ENCODE results near the gene ISM1.

The ISM1 gene

DNA sequence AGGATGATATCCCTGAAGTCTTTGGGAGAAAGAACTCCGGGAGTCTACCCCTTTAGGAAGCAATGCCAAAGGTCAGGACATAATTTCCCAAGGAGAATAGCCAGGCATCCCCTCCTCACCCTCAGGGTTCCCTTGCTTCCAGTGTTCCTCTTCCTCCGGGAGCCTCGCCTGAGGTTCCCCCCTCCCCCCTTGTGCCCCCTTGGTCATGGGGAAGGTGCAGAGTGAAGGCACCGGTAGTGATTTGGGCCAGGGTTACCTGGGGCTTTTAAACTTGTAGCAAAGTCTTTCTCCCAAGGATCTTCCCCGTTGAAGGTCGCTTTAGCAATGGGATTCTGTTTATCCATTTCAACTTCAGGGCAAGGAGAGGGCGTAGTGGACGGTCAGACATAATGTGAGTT is 1.2 kb downstream of the ISM1 start:
- TF ChIP-seq, protein P1, sequence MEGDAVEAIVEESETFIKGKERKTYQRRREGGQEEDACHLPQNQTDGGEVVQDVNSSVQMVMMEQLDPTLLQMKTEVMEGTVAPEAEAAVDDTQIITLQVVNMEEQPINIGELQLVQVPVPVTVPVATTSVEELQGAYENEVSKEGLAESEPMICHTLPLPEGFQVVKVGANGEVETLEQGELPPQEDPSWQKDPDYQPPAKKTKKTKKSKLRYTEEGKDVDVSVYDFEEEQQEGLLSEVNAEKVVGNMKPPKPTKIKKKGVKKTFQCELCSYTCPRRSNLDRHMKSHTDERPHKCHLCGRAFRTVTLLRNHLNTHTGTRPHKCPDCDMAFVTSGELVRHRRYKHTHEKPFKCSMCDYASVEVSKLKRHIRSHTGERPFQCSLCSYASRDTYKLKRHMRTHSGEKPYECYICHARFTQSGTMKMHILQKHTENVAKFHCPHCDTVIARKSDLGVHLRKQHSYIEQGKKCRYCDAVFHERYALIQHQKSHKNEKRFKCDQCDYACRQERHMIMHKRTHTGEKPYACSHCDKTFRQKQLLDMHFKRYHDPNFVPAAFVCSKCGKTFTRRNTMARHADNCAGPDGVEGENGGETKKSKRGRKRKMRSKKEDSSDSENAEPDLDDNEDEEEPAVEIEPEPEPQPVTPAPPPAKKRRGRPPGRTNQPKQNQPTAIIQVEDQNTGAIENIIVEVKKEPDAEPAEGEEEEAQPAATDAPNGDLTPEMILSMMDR (IDR thresholded peaks at IDR 0.05), result no peak

DNA sequence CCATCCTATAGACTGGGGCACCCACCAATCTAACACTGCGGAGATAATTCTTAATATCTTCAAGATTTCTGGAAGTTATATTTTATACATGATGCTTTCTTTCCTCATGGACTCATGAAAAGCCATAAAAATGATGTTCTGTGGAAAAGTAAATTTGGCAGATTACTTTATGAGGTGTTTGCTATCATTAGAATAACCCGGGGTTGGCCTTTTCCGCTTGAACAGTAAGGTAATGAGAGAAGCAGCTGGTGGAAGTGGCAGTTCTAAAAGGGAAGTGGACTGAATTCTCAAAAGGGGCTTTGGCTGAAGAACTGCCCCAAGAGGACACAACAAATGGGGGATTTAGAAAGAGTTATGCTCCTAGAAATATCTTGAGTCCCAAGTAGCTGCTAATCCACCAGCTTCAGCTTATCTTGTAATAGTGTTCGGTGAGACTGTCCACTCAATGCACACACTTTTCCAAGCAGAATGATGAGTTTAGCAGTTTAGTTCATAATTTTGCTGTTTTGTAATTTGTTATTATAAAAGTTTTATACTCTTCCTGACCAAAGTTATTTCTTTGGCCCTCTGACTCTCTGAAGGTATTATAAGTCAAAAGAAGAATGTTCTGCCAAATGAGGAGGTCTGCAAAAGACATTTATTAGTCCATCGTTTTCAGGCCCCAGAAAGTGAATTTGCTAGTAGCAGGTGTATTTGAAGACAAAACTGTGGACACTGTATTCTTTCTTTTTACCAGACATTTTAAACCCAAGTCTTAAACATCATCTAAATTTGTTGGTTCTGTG is 2.9 kb downstream of the ISM1 start:
- TF ChIP-seq, protein P1 (IDR thresholded peaks at IDR 0.05), result no peak

DNA sequence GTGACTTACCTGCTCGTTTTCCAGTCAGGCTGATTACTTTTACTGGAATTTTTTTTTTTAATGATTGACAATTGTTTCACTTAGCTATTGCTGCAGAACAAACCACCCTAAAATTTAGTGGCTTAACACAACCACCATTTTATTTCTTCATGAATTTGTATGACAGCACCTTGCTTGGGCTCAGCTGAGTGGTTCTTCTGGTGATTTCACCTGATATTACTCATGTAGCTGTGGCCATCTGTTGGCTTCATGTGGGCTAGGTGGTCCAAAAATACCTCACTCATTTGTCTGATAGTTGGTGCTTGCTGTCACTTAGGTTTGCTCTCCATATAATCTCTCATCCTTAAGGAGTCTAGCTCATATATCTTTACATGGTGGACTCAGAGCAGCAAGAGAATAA is 5.3 kb downstream of the ISM1 start:
- TF ChIP-seq, protein P1 (IDR thresholded peaks at IDR 0.05), result no peak

DNA sequence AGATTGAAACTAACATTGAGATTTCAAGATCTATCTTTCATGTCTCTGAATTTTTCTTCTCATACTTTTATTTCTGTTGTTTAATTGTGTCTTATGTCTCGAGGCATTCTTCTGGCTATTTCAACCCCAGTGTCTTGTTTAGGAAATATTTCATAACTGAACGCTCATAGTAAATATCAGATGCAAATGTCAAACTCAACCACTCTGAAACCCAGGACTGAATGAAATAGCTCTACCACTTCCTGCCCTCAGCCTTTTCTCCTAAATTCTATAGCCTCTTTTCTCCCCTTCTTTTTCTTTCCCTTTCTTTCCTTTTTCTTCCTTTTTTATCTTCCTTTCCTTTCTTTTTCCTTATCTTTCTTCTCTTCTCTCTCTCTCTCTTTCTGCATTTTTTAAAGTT is 7.7 kb downstream of the ISM1 start:
- TF ChIP-seq, protein P1 (IDR thresholded peaks at IDR 0.05), result no peak

DNA sequence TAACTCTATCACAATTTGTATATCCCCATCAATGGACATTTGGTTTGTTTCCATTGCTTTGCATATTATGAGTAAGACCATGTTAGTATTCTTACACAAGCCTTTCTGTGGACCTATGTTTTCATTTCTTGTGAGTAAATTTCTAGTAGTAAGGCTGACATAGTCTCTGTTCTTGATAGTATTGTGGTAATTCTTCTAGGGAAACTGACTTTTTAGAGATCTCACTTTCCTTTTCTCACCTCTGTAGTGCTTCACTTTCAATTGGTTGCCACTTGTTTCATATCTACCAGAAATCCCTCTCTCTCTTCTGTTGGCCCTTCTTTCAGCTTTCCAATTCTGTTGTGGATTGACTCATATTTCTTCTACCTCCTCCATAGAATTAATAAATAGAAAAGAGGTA is 8.5 kb downstream of the ISM1 start:
- TF ChIP-seq, protein P1 (IDR thresholded peaks at IDR 0.05), result no peak

DNA sequence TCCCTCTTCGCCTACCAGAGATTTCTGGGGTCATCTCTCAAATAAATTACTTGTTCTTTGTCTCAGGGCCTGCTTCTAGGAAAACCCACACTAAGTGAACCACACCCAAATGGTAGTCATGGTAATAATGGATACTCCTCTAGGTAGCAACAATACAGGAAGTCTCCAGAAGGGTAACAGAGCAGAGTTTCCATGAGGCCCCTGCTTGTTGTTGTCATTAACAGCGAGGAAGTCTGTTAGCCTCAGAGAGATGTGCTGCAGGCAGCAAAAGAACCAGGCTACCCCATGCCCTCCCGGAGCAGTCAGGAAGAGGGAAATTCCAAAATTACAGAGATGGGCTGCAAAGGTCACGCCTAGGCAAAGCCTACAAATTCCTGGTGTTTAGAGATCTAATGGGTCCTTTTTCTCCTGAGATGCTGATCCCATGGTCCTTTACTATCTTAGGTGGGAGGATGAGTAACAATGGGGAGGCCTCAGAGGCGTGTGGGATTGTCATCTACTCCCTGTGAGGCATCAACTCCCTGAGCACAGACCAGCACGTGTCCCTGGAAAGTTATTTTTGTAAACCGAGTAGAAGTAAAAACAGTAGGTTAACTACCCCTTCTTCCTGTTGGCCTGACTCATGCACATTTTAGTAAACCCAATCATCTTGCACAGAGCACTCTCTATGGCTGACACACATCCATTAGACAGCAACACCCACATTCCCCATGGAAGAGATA is 10.1 kb downstream of the ISM1 start:
- TF ChIP-seq, protein P1 (IDR thresholded peaks at IDR 0.05), result no peak

DNA sequence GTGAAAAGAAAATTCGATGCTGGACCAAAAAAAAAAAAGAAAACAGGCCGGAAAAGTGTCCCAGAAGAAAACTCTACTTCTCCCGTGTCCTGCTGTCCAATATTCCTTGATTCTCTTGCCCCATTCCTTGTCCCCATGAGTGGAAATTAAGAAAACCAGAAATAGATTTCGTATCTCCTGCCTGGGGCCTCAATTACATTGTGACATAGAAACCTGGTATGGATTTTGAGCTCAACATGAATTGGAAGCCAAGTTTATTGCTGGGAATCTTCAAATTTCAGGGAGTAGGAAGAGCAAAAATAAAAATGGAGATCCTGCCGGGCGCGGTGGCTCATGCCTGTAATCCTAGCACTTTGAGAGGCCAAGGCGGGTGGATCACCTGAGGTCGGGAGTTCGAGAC is 11.9 kb downstream of the ISM1 start:
- TF ChIP-seq, protein P1 (IDR thresholded peaks at IDR 0.05), result no peak

All from LNCAP (cell line).